Stimulated activated CD8-positive, alpha-beta memory T cell treated with anti-CD3 and anti-CD28 coated beads, Interleukin-12 subunit alpha, Interleukin-12 subunit beta, amount 100 ng/mL, for 1 hour (primary cell): ENCODE data around the gene MAP3K5.
"Not testable (repeated sequence)": the region's sequence is repeated elsewhere in the genome, so short reads cannot be mapped to it uniquely, and the experiment has no call there.

Experiments
- DNase-seq: peaks from one replicate; pipeline ENCODE4 v3.0.0-alpha.2; 2020; ENCODE audit warnings: low read depth

The MAP3K5 gene

GRCh38 chr6:136720045-136720770 lies 72.1 kb downstream of the MAP3K5 start:
- no peak for DNase-seq

- DNase-seq: no peak
These were observed 72.8 kb downstream of the MAP3K5 start for GRCh38 chr6:136719280-136720044.

GRCh38 chr6:136718476-136718875 lies 73.8 kb downstream of the MAP3K5 start:
- no peak for DNase-seq

GRCh38 chr6:136717716-136717990 lies 74.6 kb downstream of the MAP3K5 start:
- no peak for DNase-seq

- no peak for DNase-seq
These were observed 75.2 kb downstream of the MAP3K5 start for GRCh38 chr6:136716917-136717715.

GRCh38 chr6:136712642-136713041 lies 79.6 kb downstream of the MAP3K5 start:
- not testable (repeated sequence) for DNase-seq

- no peak for DNase-seq
These were observed 80.6 kb downstream of the MAP3K5 start for GRCh38 chr6:136711644-136712043.

- no peak for DNase-seq
These were observed 81.3 kb downstream of the MAP3K5 start for GRCh38 chr6:136710877-136711552.

- no peak for DNase-seq
These were observed 82.8 kb downstream of the MAP3K5 start for GRCh38 chr6:136709429-136709828.

- DNase-seq: no peak
These were observed 85.8 kb downstream of the MAP3K5 start for GRCh38 chr6:136706430-136706829.

GRCh38 chr6:136703331-136703865 lies 88.9 kb downstream of the MAP3K5 start:
- no peak for DNase-seq

- no peak for DNase-seq
These were observed 91.2 kb downstream of the MAP3K5 start for GRCh38 chr6:136701045-136701444.

- DNase-seq: no peak
These were observed 92.9 kb downstream of the MAP3K5 start for GRCh38 chr6:136699358-136699757.

- DNase-seq: no peak
These were observed 95.4 kb downstream of the MAP3K5 start for GRCh38 chr6:136696783-136697364.

- DNase-seq: no peak
These were observed 96.0 kb downstream of the MAP3K5 start for GRCh38 chr6:136696238-136696637.

GRCh38 chr6:136695412-136695811 lies 96.9 kb downstream of the MAP3K5 start:
- no peak for DNase-seq

- no peak for DNase-seq
These were observed 99.2 kb downstream of the MAP3K5 start for GRCh38 chr6:136693090-136693489.

- not testable (repeated sequence) for DNase-seq
These were observed 104.4 kb downstream of the MAP3K5 start for GRCh38 chr6:136687894-136688293.

GRCh38 chr6:136685540-136686108 lies 106.7 kb downstream of the MAP3K5 start:
- DNase-seq: no peak

- DNase-seq: no peak
These were observed 107.8 kb downstream of the MAP3K5 start for GRCh38 chr6:136684466-136684865.

- DNase-seq: no peak
These were observed 108.9 kb downstream of the MAP3K5 start for GRCh38 chr6:136683209-136683941.
